ENCODE data around the gene CHD2. TPM values are rescaled to one million over a fixed set of nuclear protein-coding genes. Genes with fewer than 3 reads are reported as not detected.
A peak's percentile ranks its signal among the peaks of the same experiment; 100 is the strongest.

The CHD2 gene
- total RNA-seq, 1 experiment from 2014 or later, result 63.3 TPM

- H3K56ac ChIP-seq (ENCODE audit: insufficient read length, low read depth, low read length), result no peak overlapping the region
- H3K27ac ChIP-seq (ENCODE audit: insufficient read length, low read depth, low read length), result no peak overlapping the region
- no peak overlapping the region for H2BK20ac ChIP-seq (ENCODE audit: low read depth, low read length, poor library complexity, severe bottlenecking)
- no peak overlapping the region for H2BK15ac ChIP-seq (ENCODE audit: low read depth, low read length)
- H3K4me2 ChIP-seq (ENCODE audit: insufficient read depth, insufficient read length, low read length), result no peak overlapping the region
- H3K4me3 Mint-ChIP-seq, result no peak overlapping the region
- H3K4me1 ChIP-seq (ENCODE audit: insufficient read depth, low read length), result peaks cover 6% of the 10 kb centered on the region; the same call in 1 of the 2 replicates
- H2BK5ac ChIP-seq (ENCODE audit: insufficient read length, low read length), result no peak overlapping the region
- H3K79me1 ChIP-seq (ENCODE audit: insufficient read depth, low read depth, low read length, poor library complexity, severe bottlenecking), result no peaks in the 10 kb centered on the region
- no peak overlapping the region for H4K5ac ChIP-seq (ENCODE audit: insufficient read length, low read depth, low read length)
- no peak overlapping the region for H2AFZ ChIP-seq (ENCODE audit: low read length)
- H3K9me3 Mint-ChIP-seq, result no peaks in the 10 kb centered on the region
- peaks cover 2% of the 10 kb centered on the region for H3K23me2 ChIP-seq (ENCODE audit: insufficient read length, low read depth, low read length, poor library complexity, severe bottlenecking)
- H2BK120ac ChIP-seq (ENCODE audit: low read depth, low read length, poor library complexity, severe bottlenecking), result no peak overlapping the region
- H3K27me3 ChIP-seq (ENCODE audit: insufficient read depth, low read length), result no peaks in the 10 kb centered on the region
- H4K20me1 ChIP-seq (ENCODE audit: control insufficient read depth, insufficient read depth, insufficient read length), result no peaks in the 10 kb centered on the region
- H3T11ph ChIP-seq (ENCODE audit: low read length), result no peak overlapping the region
- H3K27me3 Mint-ChIP-seq (ENCODE audit: low read depth), result no peaks in the 10 kb centered on the region
- H3K79me2 ChIP-seq (ENCODE audit: insufficient read depth, low read length), result no peaks in the 10 kb centered on the region
- H3K9me3 ChIP-seq (ENCODE audit: control insufficient read depth, low read depth, low read length), result no peaks in the 10 kb centered on the region
- no peak overlapping the region for H3K9ac ChIP-seq (ENCODE audit: extremely low read depth, insufficient read length, low read length)
- DNase-seq, result no peak
- no peaks in the 10 kb centered on the region; a peak in 1 of 7 replicates for H3K36me3 Mint-ChIP-seq (ENCODE audit: insufficient read depth in 1 of 3, low read depth in 3 of 3)
- no peak overlapping the region for H3K18ac ChIP-seq (ENCODE audit: insufficient read length, low read depth, low read length)
- no peak overlapping the region for H4K8ac ChIP-seq (replicated peaks; ENCODE audit: insufficient read length, low read depth, low read length)
- H2AK5ac ChIP-seq (ENCODE audit: insufficient read length, low read length), result no peak overlapping the region
- H3K23ac ChIP-seq (ENCODE audit: insufficient read length, low read depth, low read length), result no peak overlapping the region
- no peak overlapping the region for H3K4ac ChIP-seq (ENCODE audit: low read depth, low read length)
- peak overlapping the region in 1 of 3 experiments; percentile 34; a peak in 1 of 7 replicates for H3K27ac Mint-ChIP-seq
- no CpG with 5 or more reads among the region's 5 CpGs for WGBS (ENCODE audit: extremely low coverage, insufficient read length, low lambda C conversion rate)
- H3K4me1 Mint-ChIP-seq, result peaks cover 31 to 38% of the 10 kb centered on the region in 2 experiments
- TF ChIP-seq CTCF (conservative IDR thresholded peaks at IDR 0.05), result no peak
- H4K91ac ChIP-seq (ENCODE audit: insufficient read length, low read depth, low read length), result no peak overlapping the region
- no peak overlapping the region for H2BK12ac ChIP-seq (ENCODE audit: insufficient read length, low read depth, low read length)
- H3K14ac ChIP-seq (ENCODE audit: insufficient read depth, low read length), result no peak overlapping the region
Observed at GRCh38 chr15:92877000-92877399, 23.1 kb upstream of the CHD2 start.

Measured in H9 (cell line).